Muscle of back (tissue), 11 donors: ENCODE measurements around the gene NGB. TPM values are rescaled to one million over a fixed set of nuclear protein-coding genes. Genes with fewer than 3 reads are reported as not detected.

ENCODE experiments used
- DNase-seq, 3 donors: peaks; one replicate each; pipeline versions ENCODE4 v3.0.0 to v3.0.0-alpha.2; 2013
- polyA plus RNA-seq, 10 donors: library from polyadenylated mRNA; unstranded; fragments of 120-200 nt; gene quantifications; one replicate each; pipeline ENCODE4 v1.2.1, GENCODE V29; 2013; ENCODE audit not compliant: insufficient read length in 10 of 10

Gene NGB
- polyA plus RNA-seq, 10 donors, result not detected

DNA sequence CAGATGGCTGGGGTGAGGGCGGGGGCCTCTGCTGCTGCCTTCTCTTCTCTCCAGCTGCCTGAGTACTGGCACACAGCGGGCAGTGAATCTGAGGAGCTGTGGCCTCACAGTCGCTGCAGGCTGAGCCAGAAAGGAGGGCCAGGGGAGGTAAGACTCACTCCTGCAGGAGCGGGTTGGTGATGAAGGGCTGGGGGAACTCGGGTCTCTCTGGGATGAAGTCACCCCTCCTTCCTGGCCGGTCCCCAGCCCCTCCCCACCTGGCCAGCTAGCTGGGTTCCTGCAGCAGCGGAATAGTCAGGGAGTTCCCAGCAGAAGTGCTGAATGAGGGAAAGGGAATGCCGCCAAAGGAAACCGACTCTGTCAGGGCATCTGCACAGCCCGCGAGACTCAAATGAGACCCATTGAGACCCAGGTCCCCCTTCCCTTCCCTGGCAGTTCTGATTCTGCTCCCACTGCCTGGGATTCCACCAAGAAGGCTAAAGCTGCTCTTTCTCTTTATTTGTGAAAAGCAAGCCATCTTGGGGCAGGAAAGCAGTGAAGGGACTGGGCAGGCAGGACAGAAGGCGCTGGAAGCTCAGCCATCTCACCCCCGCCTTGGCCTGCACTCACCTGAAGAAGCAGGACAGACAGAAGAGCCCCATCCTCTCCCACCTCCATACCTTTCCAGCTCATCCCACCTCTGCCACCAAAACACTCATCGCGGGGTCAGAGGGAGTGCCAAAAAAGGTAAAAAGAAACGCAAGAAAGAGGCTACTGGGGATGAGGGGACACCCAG, 5.3 kb downstream of the NGB start:
- no peak for DNase-seq

DNA sequence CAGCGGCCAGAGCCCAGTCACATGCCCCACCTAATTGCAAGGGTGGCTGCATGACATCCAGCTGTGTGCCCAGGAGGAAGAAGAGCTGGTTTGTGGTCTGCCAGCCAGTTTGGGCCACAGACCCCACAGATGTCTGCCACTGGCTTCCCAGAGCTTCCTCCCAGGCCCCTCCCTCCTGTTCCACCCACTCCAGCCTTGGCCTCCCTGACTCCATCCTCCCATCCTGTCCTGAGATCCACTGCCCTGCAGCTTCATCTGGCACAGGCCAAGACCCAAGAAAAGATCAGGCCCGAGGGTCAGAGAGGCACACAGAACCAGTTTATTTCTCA, 5.9 kb downstream of the NGB start:
- no peak for DNase-seq

DNA sequence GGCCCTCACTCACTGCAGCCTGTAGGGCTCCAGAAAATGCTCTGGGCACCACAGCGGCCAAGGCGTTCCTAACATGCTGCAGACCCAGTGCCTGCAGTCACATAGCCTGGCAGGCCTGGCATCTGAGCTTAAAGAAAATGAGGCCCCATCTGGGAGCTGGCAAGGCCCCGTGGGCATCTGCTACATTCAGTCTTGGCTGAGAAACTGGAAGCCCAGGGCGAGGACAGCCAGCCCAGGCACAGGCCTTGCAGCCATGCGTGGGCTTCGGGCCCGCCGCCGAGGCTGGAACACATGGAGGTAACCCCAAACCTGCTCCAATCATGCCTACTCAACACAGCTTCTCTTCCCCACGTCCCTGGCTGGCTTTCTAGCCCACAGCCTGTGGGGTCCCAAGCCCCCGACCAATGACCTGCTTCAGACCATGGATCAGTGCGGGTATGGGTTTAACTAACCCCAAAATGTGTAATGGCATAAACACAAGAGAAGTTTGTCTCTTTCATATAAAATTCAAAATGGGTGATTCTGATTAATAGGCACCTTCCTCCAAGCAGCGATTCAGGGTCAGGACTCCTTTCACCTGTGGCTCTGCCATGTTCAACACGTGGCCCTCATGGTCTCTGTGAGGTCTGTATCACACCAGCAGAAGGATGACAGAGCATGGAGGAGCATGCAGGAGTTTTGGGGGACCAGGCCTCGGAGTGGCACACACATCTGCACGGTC, 6.4 kb downstream of the NGB start:
- no peak for DNase-seq

DNA sequence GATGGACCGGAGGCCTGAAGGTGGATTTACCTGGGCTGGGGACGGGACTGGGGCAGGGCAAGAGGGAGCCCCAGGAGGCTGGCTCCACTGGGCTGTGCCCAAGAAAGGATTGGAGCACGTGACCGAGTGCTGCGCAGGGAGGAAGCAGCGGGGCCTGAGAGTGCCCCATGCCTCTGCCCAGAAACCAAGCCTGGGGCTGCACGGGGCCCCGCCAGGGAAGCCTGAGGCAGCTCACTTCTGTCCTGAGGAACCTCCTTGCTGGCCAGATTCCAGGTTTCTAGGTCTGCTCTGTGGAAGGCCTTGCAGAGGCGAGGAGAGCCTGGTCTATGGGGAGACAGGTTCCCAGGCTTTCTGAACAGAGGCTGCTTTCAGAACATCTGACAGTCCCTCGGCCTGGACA, 10.4 kb downstream of the NGB start:
- no peak for DNase-seq

DNA sequence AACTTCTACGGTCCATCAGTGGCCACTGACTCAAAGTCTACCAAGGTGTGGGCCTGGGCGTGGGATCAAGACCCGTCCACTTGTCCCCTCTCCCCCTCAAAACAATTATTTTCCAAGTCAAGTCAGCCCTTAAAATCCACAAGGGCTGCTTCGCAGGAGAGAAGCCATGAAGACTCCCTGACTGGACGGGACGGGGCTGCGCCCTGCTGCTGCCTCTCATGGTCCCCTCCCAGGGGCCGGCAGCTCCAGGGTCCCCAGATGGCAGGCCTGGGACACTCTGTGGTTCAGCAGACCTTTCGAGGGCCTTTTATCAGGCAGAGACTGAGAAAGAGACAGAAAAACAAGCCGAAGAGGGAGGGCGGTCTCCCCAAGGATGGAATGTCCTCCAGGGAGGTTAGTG, 10.8 kb downstream of the NGB start:
- DNase-seq, result no peak

DNA sequence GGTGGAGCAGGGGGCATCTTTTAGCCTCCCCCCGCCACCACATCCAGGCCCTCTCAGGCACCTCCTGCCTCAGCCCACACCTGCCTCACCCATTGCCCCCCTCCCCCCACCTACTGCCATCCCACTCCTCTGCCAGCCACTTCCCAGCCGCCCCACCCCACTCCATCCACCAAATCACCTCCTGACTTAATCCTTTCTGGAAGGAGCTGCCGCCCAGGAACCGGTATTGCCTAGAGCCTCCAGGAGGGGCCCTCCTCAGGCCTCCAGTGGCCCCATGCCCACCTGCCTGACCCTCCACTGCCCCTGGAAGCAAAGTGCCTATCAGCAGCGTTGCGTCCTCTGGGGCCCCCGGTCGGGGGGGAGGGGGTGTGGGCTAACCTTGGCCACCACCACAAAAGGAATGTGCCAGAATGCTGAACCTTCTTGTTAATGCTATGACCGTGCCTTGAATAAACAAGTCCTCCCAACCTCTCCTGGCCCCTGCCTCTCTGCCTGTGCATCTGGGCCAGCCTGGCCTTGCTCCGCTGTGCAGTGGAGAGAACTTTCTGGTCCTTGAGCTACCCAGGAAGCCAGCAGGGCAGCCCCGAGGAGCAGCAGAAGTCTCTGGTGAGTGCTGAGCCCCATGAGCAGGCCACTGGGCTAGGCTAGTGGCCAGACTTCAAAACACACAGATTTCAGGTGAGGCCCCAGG, 11.8 kb downstream of the NGB start:
- DNase-seq, result no peak

DNA sequence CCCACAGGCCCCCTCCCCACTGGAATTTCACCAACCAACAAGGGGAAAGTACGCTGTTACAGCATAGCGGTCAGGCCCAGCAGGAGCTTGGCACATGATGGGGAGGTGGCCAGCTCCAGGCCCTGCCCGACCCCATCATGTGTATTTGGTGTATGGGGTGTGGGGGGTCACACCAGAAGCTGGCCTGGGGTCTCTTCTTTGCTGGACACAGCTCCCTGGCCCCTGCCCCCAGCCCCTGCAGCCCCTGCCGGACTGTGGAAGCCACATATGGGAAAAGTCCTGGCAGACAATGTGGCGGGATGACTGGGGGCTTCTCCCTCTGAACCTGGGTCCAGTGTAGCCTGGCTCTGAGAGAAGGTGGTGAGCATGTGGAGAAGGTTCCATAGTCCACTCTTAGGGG, 12.4 kb downstream of the NGB start:
- no peak for DNase-seq

DNA sequence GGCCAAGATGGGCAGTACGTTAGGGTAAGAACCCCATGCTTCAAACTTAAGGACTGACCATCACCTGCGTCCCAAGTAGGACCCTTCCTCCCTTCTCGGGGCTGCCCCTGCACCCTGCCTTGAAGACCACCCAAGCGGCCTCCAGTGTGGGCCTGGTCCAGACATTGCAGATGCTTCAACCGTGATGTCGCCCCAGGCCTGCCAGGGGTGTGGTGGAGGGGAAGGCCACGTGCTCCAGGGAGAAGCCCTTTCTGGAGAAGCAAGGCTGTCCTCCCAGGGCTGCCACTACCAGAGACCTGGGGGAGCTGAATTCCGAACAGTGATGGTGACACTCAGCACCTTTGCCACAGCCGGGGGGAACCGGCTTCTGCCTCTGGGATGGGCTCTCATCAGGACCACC, 13.3 kb downstream of the NGB start:
- no peak for DNase-seq

DNA sequence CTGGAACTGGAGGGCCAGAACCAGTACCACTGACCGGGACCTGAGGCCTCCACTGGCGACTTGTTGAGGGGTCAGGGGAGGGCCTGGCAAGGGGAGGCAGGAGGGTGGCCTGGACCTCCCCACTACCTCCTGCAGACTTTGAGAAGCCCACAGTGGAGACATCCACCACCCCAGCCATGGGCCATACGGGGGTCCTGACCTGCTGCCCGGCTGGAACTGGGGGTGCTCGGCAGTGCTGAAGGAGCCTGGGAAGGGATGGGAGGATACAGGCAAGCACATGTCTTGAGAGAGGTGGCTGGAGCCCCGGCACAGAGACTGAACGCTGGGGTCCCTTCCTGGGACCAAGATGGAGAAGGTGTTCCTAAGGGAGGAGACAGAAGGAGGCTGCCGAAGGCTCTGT, 14.3 kb downstream of the NGB start:
- no peak for DNase-seq

DNA sequence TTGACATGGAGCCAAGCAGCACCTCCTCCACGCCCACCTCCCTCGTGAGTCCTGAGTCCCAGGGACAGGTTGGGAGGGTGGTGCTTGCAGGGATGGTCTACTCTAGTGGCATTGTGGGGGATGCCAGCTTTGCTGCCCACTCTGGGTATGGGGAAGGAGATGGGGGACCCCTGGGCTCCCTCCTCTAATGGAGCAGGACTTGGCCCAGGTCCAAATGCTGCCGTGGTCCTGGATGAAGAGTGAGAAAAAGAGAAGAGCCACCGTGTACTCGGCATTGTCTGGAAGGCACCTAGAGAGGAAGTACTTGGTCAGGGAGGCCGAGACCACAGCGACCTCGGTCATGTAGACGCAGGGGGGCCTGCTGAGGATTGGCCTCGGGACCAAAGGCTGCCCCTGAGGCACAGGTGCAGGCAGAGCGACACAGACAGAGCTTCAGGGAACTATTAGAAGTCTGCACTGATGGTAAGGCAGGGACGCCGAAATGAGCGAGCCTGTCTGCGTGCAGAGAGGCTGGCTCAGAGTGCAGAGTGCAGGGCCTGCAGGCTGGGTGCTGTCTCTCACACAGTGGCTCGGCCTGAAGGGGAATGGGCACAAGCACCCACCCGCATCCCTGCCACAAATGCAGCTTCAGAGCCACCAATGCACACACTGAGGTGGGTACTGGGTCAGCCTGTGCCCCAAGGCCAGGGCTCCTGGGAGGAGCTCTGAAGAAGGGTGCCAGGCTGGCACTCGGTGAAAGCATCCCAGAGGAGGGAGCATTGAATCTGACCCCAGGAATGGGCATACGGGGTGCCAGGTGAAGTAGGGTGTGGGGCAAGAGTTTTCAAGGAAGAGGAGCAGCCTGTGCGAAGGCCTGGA, 17.4 kb downstream of the NGB start:
- no peak for DNase-seq

DNA sequence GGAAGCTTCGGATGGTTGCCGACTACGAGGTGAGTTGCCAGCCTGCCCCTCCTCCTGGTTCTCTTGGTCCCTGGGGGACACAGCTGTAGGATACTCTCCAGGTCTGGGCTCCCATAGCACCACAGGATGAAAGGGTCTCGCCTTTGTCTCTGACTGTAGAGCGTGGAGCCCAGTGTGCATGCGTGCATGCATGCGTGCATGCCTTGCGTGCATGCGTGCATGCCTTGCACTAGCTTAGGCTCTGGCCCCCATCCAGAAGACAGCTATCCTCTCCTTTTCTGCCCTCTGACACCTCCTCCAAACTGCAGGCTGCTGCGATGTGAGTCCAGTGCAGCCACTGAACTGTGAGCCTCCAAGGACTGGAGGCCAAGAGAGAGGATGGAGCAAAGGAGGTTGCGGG, 19.1 kb downstream of the NGB start:
- no peak for DNase-seq

DNA sequence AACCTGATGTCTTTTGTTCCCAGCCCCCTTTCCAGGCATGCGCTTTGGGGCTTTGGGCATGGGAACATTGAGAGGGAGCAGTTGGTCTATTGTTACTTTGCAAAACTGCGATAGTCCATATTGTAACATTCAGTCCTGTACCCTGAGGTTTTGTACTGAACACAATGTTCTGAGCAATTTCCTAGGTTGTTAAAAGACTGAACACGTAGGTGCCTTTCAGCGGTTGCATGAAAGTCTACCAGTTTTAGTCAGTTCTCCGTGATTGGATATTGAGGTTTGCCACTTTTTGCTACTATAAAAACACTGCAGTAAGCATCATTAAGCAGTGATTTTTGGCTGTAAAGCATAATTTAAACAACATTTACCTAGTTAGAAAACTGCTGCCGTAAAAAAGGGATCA, 20.1 kb downstream of the NGB start:
- DNase-seq, result no peak

DNA sequence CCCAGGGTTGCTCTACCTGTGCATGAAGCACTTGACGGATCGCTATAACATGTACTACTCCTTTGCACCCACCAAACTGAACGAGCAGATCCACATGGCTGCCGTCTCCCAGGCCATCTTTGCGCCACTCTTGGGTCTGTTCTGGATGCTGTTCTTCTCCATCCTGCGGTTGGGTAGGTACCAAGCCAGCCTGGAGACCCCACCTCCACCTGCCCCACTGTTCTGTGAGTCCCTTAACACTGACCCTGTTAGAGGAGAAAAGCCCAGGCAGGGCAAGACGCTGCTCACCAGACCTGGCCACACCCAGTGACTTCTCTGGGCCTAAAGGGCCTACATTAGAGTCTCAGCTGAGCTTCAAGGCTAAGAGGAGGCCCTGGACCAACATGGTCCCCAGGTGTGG, 21.7 kb downstream of the NGB start:
- no peak for DNase-seq

DNA sequence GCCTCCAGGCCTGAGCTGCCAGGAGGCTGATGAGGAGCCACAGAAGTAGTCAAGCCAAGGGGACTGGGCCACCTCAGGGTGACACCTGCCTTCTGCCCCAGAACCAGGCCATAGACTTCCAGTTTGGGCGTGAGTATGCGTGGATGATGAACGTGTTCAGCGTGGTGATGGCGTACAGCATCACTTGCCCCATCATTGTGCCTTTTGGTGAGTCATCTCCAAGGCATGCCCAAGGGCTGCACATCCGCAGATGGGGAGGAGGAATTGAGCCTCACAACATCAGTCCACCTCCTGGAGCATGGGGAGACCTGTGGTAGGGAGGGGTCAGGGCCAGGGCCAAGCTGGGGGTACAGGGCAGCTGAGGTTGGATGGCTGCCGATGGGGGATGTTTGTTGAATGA, 22.3 kb downstream of the NGB start:
- no peak for DNase-seq

DNA sequence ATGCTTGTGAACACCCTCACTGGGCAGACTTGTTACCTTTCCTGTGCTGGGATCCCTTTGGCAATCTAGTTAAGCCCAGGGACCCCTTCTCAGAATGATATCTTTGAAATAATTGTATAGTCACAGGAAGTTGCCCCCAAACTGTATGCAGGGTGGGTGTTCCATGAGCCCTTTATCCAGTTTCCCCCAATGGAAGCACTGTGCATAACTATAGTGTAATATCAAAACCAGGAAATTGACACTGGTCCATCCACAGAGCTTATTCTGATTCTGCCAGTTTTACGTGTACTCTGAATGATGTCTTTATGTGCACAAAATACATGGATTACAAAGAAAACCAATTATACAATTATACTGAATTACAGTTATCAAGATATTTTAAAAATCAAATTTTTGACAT, 24.2 kb downstream of the NGB start:
- no peak for DNase-seq

DNA sequence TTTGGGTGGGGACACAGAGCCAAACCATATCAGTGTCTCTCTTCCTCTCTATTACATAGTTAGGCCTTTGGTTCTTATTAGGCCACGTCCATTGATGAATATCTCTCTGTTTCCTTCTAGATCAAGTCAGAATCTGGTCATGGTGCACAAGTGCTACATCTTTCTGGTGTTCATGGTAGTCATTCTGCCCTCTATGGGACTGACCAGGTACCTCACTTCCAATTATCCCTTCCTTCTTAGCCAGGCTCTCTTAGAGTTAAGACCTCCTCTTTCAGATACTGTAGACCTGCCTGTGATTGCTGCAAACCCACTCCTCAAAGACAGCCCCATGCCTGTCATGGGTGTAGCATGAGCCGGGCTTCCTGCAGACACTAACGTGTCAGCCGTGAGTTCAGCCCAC, 25.2 kb downstream of the NGB start:
- no peak for DNase-seq

DNA sequence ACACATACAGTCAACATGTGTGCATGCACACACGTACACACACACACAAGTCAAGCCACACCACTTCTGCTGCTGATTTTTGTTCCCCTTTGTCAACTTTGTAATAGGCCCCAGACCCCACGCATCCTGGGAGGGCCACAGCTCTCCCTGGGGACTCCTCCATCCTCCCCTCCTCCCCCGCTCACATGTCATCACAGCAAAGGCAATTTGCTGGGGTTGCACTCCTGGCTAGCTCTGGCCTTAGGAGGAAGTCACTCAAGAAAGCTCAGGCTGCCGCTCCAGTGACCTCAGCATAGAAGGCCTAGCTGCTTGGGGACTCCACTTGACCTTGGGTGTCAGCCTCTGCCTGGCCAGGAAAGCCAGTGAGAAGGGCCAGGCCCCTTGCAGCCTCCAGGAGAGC, 27.2 kb downstream of the NGB start:
- DNase-seq, result no peak

DNA sequence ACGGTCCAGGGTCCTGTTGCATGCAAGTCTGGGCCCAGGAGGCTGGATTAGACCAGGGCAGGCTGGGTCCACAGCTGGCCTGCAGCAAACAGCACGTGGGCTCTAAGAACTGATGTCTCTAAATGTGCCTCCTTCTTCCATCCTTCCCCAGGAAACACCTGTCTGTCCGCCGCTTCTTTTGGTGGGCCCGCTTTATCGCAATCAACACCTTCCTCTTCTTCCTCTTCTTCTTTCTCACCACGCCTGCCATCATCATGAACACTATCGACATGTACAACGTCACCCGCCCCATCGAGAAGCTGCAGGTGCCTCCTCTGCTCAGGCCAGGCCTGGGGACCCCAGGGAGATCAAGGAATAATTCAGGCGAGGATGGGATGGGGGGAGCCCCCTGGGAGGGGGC, 28.3 kb downstream of the NGB start:
- DNase-seq, result no peak

DNA sequence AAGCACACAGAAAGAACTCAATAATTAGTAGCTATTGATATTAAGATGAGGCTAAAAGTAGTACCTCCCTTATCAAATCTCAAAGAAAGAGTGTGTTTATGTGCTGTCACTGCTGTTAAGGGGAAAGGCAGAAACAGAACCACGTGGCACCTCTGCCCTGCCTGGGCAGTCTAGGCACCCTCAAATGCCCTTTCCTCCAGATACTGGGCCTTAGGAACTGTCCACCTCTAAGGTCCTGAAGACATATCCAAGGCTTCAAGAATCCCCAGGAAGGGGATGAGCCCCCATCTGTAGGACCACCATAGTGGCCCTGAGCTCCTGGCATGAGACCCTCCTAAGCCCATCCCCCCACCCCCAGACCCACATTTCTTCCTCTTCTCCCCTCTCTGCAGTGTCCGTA, 29.1 kb downstream of the NGB start:
- DNase-seq, result no peak

DNA sequence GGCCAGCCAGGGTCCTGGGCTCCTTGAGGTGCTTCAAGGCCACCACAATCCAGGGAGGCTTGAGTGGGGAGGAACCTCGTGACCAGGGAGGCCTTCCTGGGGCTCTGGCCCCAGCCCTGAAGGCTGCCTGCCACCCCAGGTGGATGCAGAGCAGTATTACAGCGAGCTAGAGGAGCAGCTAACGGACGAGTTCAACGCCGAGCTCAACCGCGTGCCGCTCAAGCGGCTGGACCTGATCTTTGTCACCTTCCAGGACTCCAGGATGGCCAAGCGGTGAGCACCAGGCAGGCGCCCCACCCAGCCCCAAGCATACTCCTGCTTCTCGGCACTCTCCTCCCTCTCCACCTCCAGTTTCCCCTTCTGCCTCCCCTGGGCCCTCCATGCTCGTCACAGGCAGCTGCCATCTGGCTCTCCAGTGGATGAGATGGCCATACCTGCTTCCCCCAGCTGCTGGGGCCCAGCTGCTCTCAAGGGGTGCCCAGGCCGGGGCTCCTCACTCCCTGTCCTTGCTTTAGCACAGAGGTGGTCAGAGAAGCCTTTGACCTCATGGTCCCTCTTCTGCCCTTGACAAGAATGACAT, 30.6 kb downstream of the NGB start:
- no peak for DNase-seq

DNA sequence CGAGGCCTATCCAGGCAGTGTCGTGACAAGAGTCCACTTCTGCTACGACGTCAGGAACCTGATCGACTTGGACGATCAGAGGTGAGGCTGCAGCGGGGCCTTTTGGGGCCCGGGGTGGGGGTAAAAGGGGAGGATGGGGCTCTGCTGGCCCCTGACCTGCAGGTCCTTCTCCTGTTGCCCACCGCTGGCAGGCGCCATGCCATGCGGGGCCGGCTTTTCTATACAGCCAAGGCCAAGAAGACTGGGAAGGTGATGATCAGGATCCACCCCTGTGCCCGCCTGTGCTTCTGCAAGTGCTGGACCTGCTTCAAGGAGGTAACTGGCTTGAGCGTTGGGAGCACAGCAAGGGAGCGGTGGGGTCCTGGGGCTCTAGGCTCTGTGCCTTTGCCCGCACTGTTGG, 31.6 kb downstream of the NGB start:
- DNase-seq, result no peak

DNA sequence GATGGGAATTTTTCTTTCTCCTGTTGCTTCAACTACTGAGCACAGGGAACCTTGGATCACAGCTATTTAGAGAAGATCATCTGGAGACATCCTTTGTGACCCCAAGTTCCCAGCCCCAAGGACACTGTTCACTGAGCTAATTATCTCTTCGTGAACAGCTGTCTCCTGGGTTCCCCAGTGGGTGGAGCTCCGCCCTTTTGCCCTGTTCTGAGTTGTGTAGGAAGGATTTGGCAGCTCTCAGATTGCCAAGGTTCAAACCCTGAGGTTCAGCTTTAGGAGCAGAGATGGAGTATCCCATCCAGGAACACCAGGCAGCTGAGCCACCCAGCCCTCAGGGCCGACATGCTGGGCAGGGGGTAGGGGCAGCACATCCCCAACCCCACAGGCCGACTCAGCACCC, 32.0 kb downstream of the NGB start:
- no peak for DNase-seq
